ENCODE results near the gene MTX3. TPM values are rescaled to one million over a fixed set of nuclear protein-coding genes. Genes with fewer than 3 reads are reported as not detected.

MTX3 gene
- total RNA-seq (2013): 2.3 TPM
- polyA plus RNA-seq: 1 to 10 TPM in 1 of 3 donors, under 1 TPM in 2; 0.43 to 2.4 (median 0.68) TPM
- 0.28 and 0.40 TPM in 2 replicates for polyA minus RNA-seq
- 2.3 to 15.0 (median 8.1) reads per million in 11 experiments for total RNA-seq

- Histone ChIP-seq H3K4me3 (replicated peaks in 1 of 3; ENCODE audit: low read depth in 2 of 3, low read length in 3 of 3) (peak within 1 kb of the TSS; percentile 46 to 84 (median 76)), H3K9ac (ENCODE audit: insufficient read depth, low read length, poor library complexity, severe bottlenecking) (peak within 1 kb of the TSS; percentile 74), H3K9me3 (replicated peaks in 1 of 2; ENCODE audit: control insufficient read depth in 1 of 2, insufficient read depth in 1 of 2, low read length in 2 of 2) (no peaks in the 10 kb centered on the region), H3K79me2 (ENCODE audit: insufficient read depth, low read length) (no peaks in the 10 kb centered on the region), H3K4me2 (replicated peaks; ENCODE audit: extremely low read depth, low read length, poor library complexity, severe bottlenecking) (peak within 1 kb of the TSS; percentile 85), H2AFZ (ENCODE audit: insufficient read depth, low read depth, low read length, poor library complexity, severe bottlenecking) (peak within 1 kb of the TSS; percentile 96), H4K20me1 (ENCODE audit: insufficient read depth, low read length) (no peaks in the 10 kb centered on the region), H3K27me3 (ENCODE audit: control insufficient read depth in 2 of 2, insufficient read depth in 2 of 2, low read length in 2 of 2) (no peaks in the 10 kb centered on the region), H3K4me1 (ENCODE audit: control insufficient read depth in 1 of 2, insufficient read depth in 2 of 2, low read length in 2 of 2) (peaks cover 15% of the 10 kb centered on the region in 2 donors), H3K36me3 (replicated peaks in 1 of 2; ENCODE audit: control insufficient read depth in 1 of 2, insufficient read depth in 2 of 2, low read length in 2 of 2) (peaks cover 13 to 26% of the 10 kb centered on the region in 2 donors), H3K27ac (ENCODE audit: low read depth in 1 of 2, low read length in 2 of 2) (peak within 1 kb of the TSS; percentile 38 to 44)
- Mint-ChIP-seq H3K27me3 (ENCODE audit: low read depth in 3 of 3) (peaks cover 0 to 8% (median 0%) of the 10 kb centered on the region in 3 donors), H3K36me3 (peaks cover 23 to 27% of the 10 kb centered on the region in 2 donors), H3K4me1 (peaks cover 14% of the 10 kb centered on the region), H3K27ac (peak within 1 kb of the TSS in 6 of 7 donors; percentile 45 to 67 (median 64)), H3K4me3 (peak within 1 kb of the TSS; percentile 87 to 89), H3K9me3 (peaks cover 4 to 12% (median 9%) of the 10 kb centered on the region in 7 donors)
- intact Hi-C loops (cut with micrococcal nuclease): no loop called here
- DNase-seq: peak; percentile 46 to 75 (median 64)
- no peak for TF ChIP-seq CTCF (IDR thresholded peaks at IDR 0.05)
- 7% methylated on average over 37 of the region's 50 CpGs for WGBS (ENCODE audit: insufficient coverage)
These were observed at the start of gene MTX3 for GRCh38 chr5:79990598-79991507. TSS of gene MTX3 (minus strand) at chr5:79991262. CDS start at chr5:79991238, 24 bp downstream.

GRCh38 chr5:80039650-80040049 lies 48.6 kb upstream of the MTX3 start:
- Histone ChIP-seq H3K4me2 (replicated peaks; ENCODE audit: extremely low read depth, low read length, poor library complexity, severe bottlenecking) (no peak overlapping the region), H3K9ac (ENCODE audit: insufficient read depth, low read length, poor library complexity, severe bottlenecking) (no peak overlapping the region), H4K20me1 (ENCODE audit: insufficient read depth, low read length) (no peaks in the 10 kb centered on the region), H2AFZ (ENCODE audit: insufficient read depth, low read depth, low read length, poor library complexity, severe bottlenecking) (no peak overlapping the region), H3K27ac (ENCODE audit: low read depth in 1 of 2, low read length in 2 of 2) (no peak overlapping the region), H3K4me3 (replicated peaks in 1 of 3; ENCODE audit: low read depth in 2 of 3, low read length in 3 of 3) (no peak overlapping the region), H3K9me3 (replicated peaks in 1 of 2; ENCODE audit: control insufficient read depth in 1 of 2, insufficient read depth in 1 of 2, low read length in 2 of 2) (peaks cover 0 to 14% of the 10 kb centered on the region in 2 donors), H3K36me3 (replicated peaks in 1 of 2; ENCODE audit: control insufficient read depth in 1 of 2, insufficient read depth in 2 of 2, low read length in 2 of 2) (no peaks in the 10 kb centered on the region), H3K27me3 (ENCODE audit: control insufficient read depth in 2 of 2, insufficient read depth in 2 of 2, low read length in 2 of 2) (peaks cover 34 to 42% of the 10 kb centered on the region in 2 donors), H3K4me1 (ENCODE audit: control insufficient read depth in 1 of 2, insufficient read depth in 2 of 2, low read length in 2 of 2) (peaks cover 7% of the 10 kb centered on the region in 2 donors), H3K79me2 (ENCODE audit: insufficient read depth, low read length) (no peaks in the 10 kb centered on the region)
- Mint-ChIP-seq H3K27me3 (ENCODE audit: low read depth in 3 of 3) (peaks cover 28 to 43% (median 35%) of the 10 kb centered on the region in 3 donors), H3K36me3 (peaks cover 0 to 6% of the 10 kb centered on the region in 2 donors), H3K9me3 (peaks cover 0 to 9% (median 0%) of the 10 kb centered on the region in 7 donors), H3K4me1 (peaks cover 9% of the 10 kb centered on the region), H3K27ac (no peak overlapping the region), H3K4me3 (no peak overlapping the region)
- WGBS (ENCODE audit: insufficient coverage): 73% methylated on average over 1 of the region's 2 CpGs
- intact Hi-C loops (cut with micrococcal nuclease): no loop called here
- DNase-seq: no peak
- no peak for TF ChIP-seq CTCF (IDR thresholded peaks at IDR 0.05)
